Sigmoid colon (tissue), 7 donors: ENCODE data around the gene SERPIND1. TPM values are rescaled to one million over a fixed set of nuclear protein-coding genes. Genes with fewer than 3 reads are reported as not detected.

Source experiments
- DNase-seq: peaks from one replicate; pipeline ENCODE4 v3.0.0-alpha.2; 2019
- H3K27ac ChIP-seq, 4 donors: fragments of 200-600 bp; sonication (generic); one replicate each; pipeline ENCODE4 v1.5.1; 2016 to 2019; ENCODE audit warnings: mild to moderate bottlenecking in 1 of 4
- H3K27me3 ChIP-seq, 3 donors: fragments of 200-600 bp; sonication (generic); one replicate each; pipeline ENCODE4 v1.5.1; 2019; ENCODE audit warnings: mild to moderate bottlenecking in 1 of 3
- H3K36me3 ChIP-seq, 4 donors: fragments of 200-600 bp; sonication (generic); one replicate each; pipeline ENCODE4 v1.5.1; 2016 to 2019
- H3K4me1 ChIP-seq, 4 donors: fragments of 200-600 bp; sonication (generic); one replicate each; pipeline ENCODE4 v1.5.1; 2017 to 2019
- H3K4me3 ChIP-seq, 4 donors: fragments of 200-600 bp; sonication (generic); one replicate each; pipeline ENCODE4 v1.5.1; 2017 to 2019; ENCODE audit warnings: mild to moderate bottlenecking in 2 of 4, moderate library complexity in 1 of 4
- H3K9me3 ChIP-seq, 4 donors: fragments of 200-600 bp in 3 of 4; sonication (generic) in 3 of 4; one replicate each; pipeline versions ENCODE4 v1.5.1 to v1.6.1; 2013 to 2019
- CTCF ChIP-seq, 4 experiments: fragments of 450-650 bp in 3 of 4; fragments of 200-600 bp in 1 of 4; IDR thresholded peaks; one replicate each; pipeline ENCODE4 v1.5.1; 2016 to 2019; ENCODE audit warnings: antibody characterized with exemption in 4 of 4, mild to moderate bottlenecking in 3 of 4, moderate library complexity in 2 of 4
- EP300 ChIP-seq, 4 donors: sonication (generic); formaldehyde crosslinking; IDR thresholded peaks; one replicate each; pipeline ENCODE4 v1.6.1; 2017; ENCODE audit warnings: antibody characterized with exemption in 4 of 4
- POLR2A ChIP-seq, 2 donors: fragments of 450-650 bp; IDR thresholded peaks; one replicate each; pipeline ENCODE4 v1.6.1; 2016; ENCODE audit warnings: antibody characterized with exemption in 2 of 2, mild to moderate bottlenecking in 2 of 2, moderate library complexity in 2 of 2
- POLR2AphosphoS5 ChIP-seq, 4 donors: sonication (generic); formaldehyde crosslinking; IDR thresholded peaks; one replicate each; pipeline ENCODE4 v1.6.1; 2017; ENCODE audit warnings: antibody characterized with exemption in 4 of 4
- WGBS, 2 donors: extraction: QIAGEN DNeasy Blood & Tissue Kit; methylation state at CpG; one replicate each; pipeline ENCODE4 v1.1.7; 2013; 5-methylcytosine and 5-hydroxymethylcytosine counted together
- intact Hi-C: fragments of 100-400 bp; cut with DNase I; formaldehyde crosslinking; loops from one replicate; pipeline ENCODE4 v1.15.1; 2023
- polyA plus RNA-seq, 3 donors: library from polyadenylated mRNA; stranded (reverse); fragments of 200-250 nt; gene quantifications; one replicate each; pipeline ENCODE4 v1.2.3, GENCODE V29; 2013
- total RNA-seq, 4 donors: library from RNA; depleted of rRNA; stranded (reverse); fragments of >200 nt; gene quantifications; one replicate each; pipeline ENCODE4 v1.1.0, GENCODE V29; 2016
- donor health status: healthy with polysubstance abuse.
- donor health status: Bipolar disorder and iron deficiency.
- donor health status: healthy.

The SERPIND1 gene
- total and polyA plus RNA-seq, 7 donors, result 0.04 TPM; not detected in 6

- 90 to 97% methylated on average over 4 of the region's 4 CpGs for WGBS, 2 donors
- TF ChIP-seq POLR2A (IDR thresholded peaks at IDR 0.05) (no peak), EP300 (IDR thresholded peaks at IDR 0.05) (no peak), POLR2AphosphoS5 (IDR thresholded peaks at IDR 0.05) (no peak), CTCF (IDR thresholded peaks at IDR 0.05) (no peak)
- Histone ChIP-seq H3K4me3 (no peak overlapping the region), H3K9me3 (no peaks in the 10 kb centered on the region), H3K27ac (no peak overlapping the region), H3K36me3 (peaks cover 0 to 47% (median 3%) of the 10 kb centered on the region in 4 donors), H3K4me1 (no peaks in the 10 kb centered on the region), H3K27me3 (no peaks in the 10 kb centered on the region)
- intact Hi-C loops, result no loop called here
- no peak for DNase-seq
Measured at GRCh38 chr22:20774882-20775281, 969 bp downstream of the SERPIND1 start.

- DNase-seq, result no peak
- Histone ChIP-seq H3K27ac (no peak overlapping the region), H3K9me3 (no peaks in the 10 kb centered on the region), H3K4me3 (no peak overlapping the region), H3K27me3 (no peaks in the 10 kb centered on the region), H3K36me3 (peaks cover 0 to 48% (median 3%) of the 10 kb centered on the region in 4 donors), H3K4me1 (no peaks in the 10 kb centered on the region)
- TF ChIP-seq CTCF (IDR thresholded peaks at IDR 0.05), result no peak
- no peak for TF ChIP-seq POLR2AphosphoS5 (IDR thresholded peaks at IDR 0.05)
- TF ChIP-seq EP300 (IDR thresholded peaks at IDR 0.05), result no peak
- TF ChIP-seq POLR2A (IDR thresholded peaks at IDR 0.05), result no peak
- WGBS, 2 donors, result 91 to 96% methylated on average over 4 of the region's 4 CpGs
- intact Hi-C loops, result no loop called here
Measured at GRCh38 chr22:20775342-20775895, 1.5 kb downstream of the SERPIND1 start.

- 88 to 95% methylated on average over 17 of the region's 17 CpGs for WGBS, 2 donors
- TF ChIP-seq POLR2A (IDR thresholded peaks at IDR 0.05) (no peak), CTCF (IDR thresholded peaks at IDR 0.05) (no peak), EP300 (IDR thresholded peaks at IDR 0.05) (no peak), POLR2AphosphoS5 (IDR thresholded peaks at IDR 0.05) (no peak)
- intact Hi-C loops, result no loop called here
- H3K4me3 ChIP-seq, result no peak overlapping the region
- H3K36me3 ChIP-seq, result peaks cover 0 to 48% (median 5%) of the 10 kb centered on the region in 4 donors
- H3K9me3 ChIP-seq, result no peaks in the 10 kb centered on the region
- no peak for DNase-seq
- H3K27me3 ChIP-seq, result no peaks in the 10 kb centered on the region
- H3K27ac ChIP-seq, result no peak overlapping the region
- no peaks in the 10 kb centered on the region for H3K4me1 ChIP-seq
Measured at GRCh38 chr22:20776624-20777405, 2.9 kb downstream of the SERPIND1 start.

GRCh38 chr22:20777420-20778177 lies 3.7 kb downstream of the SERPIND1 start:
- no peak for TF ChIP-seq CTCF (IDR thresholded peaks at IDR 0.05)
- no peak for TF ChIP-seq POLR2A (IDR thresholded peaks at IDR 0.05)
- no peak for TF ChIP-seq EP300 (IDR thresholded peaks at IDR 0.05)
- TF ChIP-seq POLR2AphosphoS5 (IDR thresholded peaks at IDR 0.05), result peak in 1 of 4 donors; percentile 14
- Histone ChIP-seq H3K27me3 (no peaks in the 10 kb centered on the region), H3K9me3 (no peaks in the 10 kb centered on the region), H3K36me3 (peaks cover 0 to 44% (median 9%) of the 10 kb centered on the region in 4 donors), H3K4me3 (no peak overlapping the region), H3K4me1 (no peaks in the 10 kb centered on the region), H3K27ac (peak overlapping the region in 1 of 4 donors; percentile 8)
- intact Hi-C loops, result no loop called here
- WGBS, 2 donors, result 34 to 75% methylated on average over 10 of the region's 10 CpGs
- no peak for DNase-seq
